HEK293T (cell line): Measurements from ENCODE around the gene MORN3.

Experiments used
- CTCF ChIA-PET: fragments of 350-600 bp; formaldehyde crosslinking; extraction: SDS; loops from one replicate; lab custom pipeline; 2021; ENCODE audit warnings: antibody characterized with exemption, inconsistent platforms; lab: Yijun Ruan, JAX
- POLR2A ChIA-PET: fragments of 350-600 bp; formaldehyde crosslinking; extraction: SDS; loops from one replicate; lab custom pipeline; 2020; ENCODE audit warnings: antibody characterized with exemption, inconsistent platforms; lab: Yijun Ruan, JAX
- DNase-seq: peaks from one replicate; pipeline ENCODE4 v3.0.0; 2012; ENCODE audit warnings: mixed read lengths; ENCODE audit errors: extremely low spot score
- ARNT ChIP-seq: fragments of 450-650 bp; IDR thresholded peaks from 2 replicates; pipeline ENCODE4 v1.6.1; 2017; ENCODE audit warnings: mild to moderate bottlenecking
- BHLHE40 ChIP-seq: fragments of 450-650 bp; IDR thresholded peaks from 2 replicates; pipeline ENCODE4 v1.6.1; 2016; ENCODE audit warnings: mild to moderate bottlenecking, moderate library complexity, borderline replicate concordance
- CTBP1 ChIP-seq: fragments of 450-650 bp; IDR thresholded peaks from 2 replicates; pipeline ENCODE4 v1.6.1; 2016; ENCODE audit warnings: borderline replicate concordance
- ELF4 ChIP-seq: fragments of 450-650 bp; IDR thresholded peaks from 2 replicates; pipeline ENCODE4 v1.6.1; 2017; ENCODE audit warnings: antibody characterized with exemption
- FOXA1 ChIP-seq: fragments of 450-650 bp; IDR thresholded peaks from 2 replicates; pipeline ENCODE4 v1.6.1; 2016; ENCODE audit warnings: mild to moderate bottlenecking
- FOXK2 ChIP-seq: fragments of 450-650 bp; IDR thresholded peaks from 2 replicates; pipeline ENCODE4 v1.6.1; 2016; ENCODE audit warnings: mild to moderate bottlenecking
- FOXM1 ChIP-seq: fragments of 450-650 bp; IDR thresholded peaks from 2 replicates; pipeline ENCODE4 v1.6.1; 2017; ENCODE audit warnings: mild to moderate bottlenecking, borderline replicate concordance
- HDGF ChIP-seq: fragments of 450-650 bp; IDR thresholded peaks from 2 replicates; pipeline ENCODE4 v1.6.1; 2017; ENCODE audit warnings: antibody characterized with exemption, borderline replicate concordance
- L3MBTL2 ChIP-seq: fragments of 450-650 bp; conservative IDR thresholded peaks from 2 replicates; pipeline ENCODE4 v1.6.1; 2016; ENCODE audit warnings: mild to moderate bottlenecking
- LEF1 ChIP-seq: fragments of 450-650 bp; IDR thresholded peaks from 2 replicates; pipeline ENCODE4 v1.6.1; 2017; ENCODE audit warnings: mild to moderate bottlenecking, borderline replicate concordance
- NFRKB ChIP-seq: fragments of 450-650 bp; IDR thresholded peaks from 2 replicates; pipeline ENCODE4 v1.6.1; 2016; ENCODE audit warnings: mild to moderate bottlenecking, moderate library complexity
- SP1 ChIP-seq: fragments of 450-650 bp; IDR thresholded peaks from 2 replicates; pipeline ENCODE4 v1.6.1; 2017
- SUZ12 ChIP-seq: fragments of 450-650 bp; IDR thresholded peaks from 2 replicates; pipeline ENCODE4 v1.6.1; 2016; ENCODE audit warnings: mild to moderate bottlenecking
- TARDBP ChIP-seq: fragments of 450-650 bp; IDR thresholded peaks from 2 replicates; pipeline ENCODE4 v1.6.1; 2016
- ZNF384 ChIP-seq: fragments of 450-650 bp; IDR thresholded peaks from 2 replicates; pipeline ENCODE4 v1.6.1; 2016
- TF ChIP-seq, protein P1 (sequence below): fragments of 450-650 bp; IDR thresholded peaks from 2 replicates; pipeline ENCODE4 v1.6.1; 2016

Gene MORN3

GRCh38 chr12:121649819-121650353 is 19.6 kb downstream of the MORN3 start:
- CTCF ChIA-PET = no interaction called here
- TF ChIP-seq SUZ12 (no peak), FOXM1 (no peak), NFRKB (no peak), FOXK2 (no peak), ELF4 (no peak), LEF1 (no peak), BHLHE40 (no peak), SP1 (no peak), ARNT (no peak), HDGF (no peak), ZNF384 (no peak), TARDBP (no peak), L3MBTL2 (no peak), FOXA1 (no peak), CTBP1 (no peak)
- TF ChIP-seq, protein P1, sequence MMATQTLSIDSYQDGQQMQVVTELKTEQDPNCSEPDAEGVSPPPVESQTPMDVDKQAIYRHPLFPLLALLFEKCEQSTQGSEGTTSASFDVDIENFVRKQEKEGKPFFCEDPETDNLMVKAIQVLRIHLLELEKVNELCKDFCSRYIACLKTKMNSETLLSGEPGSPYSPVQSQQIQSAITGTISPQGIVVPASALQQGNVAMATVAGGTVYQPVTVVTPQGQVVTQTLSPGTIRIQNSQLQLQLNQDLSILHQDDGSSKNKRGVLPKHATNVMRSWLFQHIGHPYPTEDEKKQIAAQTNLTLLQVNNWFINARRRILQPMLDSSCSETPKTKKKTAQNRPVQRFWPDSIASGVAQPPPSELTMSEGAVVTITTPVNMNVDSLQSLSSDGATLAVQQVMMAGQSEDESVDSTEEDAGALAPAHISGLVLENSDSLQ = no peak
- no peak for DNase-seq
- POLR2A ChIA-PET = no interaction called here

GRCh38 chr12:121649322-121649721 is 20.1 kb downstream of the MORN3 start:
- CTCF ChIA-PET = interaction anchor here (0.6 kb wide), 1 partner anchor 364 kb away, joined by 3 read pairs; no protein-coding TSS in a partner anchor
- no peak for DNase-seq
- POLR2A ChIA-PET = no interaction called here
- TF ChIP-seq SP1 (no peak), BHLHE40 (no peak), HDGF (no peak), ELF4 (no peak), ARNT (no peak), ZNF384 (no peak), SUZ12 (no peak)

- no peak for DNase-seq
- CTCF ChIA-PET = interaction anchor here (0.6 kb wide), 1 partner anchor 365 kb away, joined by 3 read pairs; no protein-coding TSS in a partner anchor
- TF ChIP-seq HDGF (no peak), SP1 (no peak), SUZ12 (no peak), ARNT (no peak)
- POLR2A ChIA-PET = no interaction called here
Measured at GRCh38 chr12:121648458-121649028, 20.9 kb downstream of the MORN3 start.

- no peak for TF ChIP-seq SP1
- TF ChIP-seq LEF1 = no peak
- POLR2A ChIA-PET = interaction anchor here (0.8 to 1.4 kb wide), 2 partner anchors 15 to 23 kb away, joined by 3 read pairs; partner anchors contain the start of gene ORAI1
Measured at GRCh38 chr12:121641343-121641630, 28.2 kb downstream of the MORN3 start.

DNA sequence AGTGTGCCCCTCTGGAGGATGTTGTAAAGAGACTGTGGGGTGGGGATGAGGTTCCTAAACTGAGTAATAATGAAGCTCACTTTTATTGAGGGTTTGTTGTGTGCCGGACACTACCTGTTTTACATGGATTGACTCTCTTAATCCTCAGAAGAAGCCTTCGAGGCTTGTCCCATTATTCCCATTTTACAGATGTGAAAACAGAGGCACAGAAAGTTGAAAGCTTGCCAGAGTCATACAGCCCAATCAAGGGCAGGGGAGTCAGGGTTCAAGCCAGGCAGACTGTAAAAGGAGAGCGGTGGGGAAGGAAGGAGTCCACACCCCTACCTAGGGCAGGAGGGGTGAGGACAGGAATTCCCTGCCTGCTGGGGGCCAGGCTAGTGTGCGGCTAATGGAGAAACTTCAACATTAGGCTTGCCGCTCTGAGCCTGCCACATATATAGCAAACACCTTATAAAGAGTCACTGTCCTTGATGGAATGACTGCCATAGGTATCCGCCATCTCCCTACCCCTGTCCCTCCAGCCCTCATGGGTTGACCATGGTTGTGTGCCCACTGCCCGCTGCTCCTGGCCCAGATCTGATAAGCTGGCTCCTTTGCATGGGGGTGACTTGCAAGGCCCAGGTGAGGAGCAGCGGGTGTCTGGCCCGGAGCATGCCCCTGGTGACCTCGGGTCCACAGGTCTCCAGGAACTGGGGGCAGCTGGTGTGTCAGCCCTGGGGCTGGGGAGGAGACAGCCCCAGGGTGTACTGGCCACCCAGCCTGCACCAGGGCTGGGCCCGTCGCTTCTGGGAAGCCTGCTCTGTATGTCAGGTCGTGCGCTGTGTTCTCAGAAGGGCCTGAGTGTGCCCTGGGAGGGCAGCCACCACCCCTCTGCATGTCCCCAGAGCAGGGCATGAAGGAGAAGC is 30.9 kb downstream of the MORN3 start:
- ChIA-PET POLR2A (interaction anchor here (1.3 to 1.4 kb wide), 2 partner anchors 11 to 26 kb away, joined by 4 read pairs; partner anchors contain the start of gene ORAI1), CTCF (no interaction called here)
- DNase-seq = no peak
- no peak for TF ChIP-seq HDGF
- no peak for TF ChIP-seq NFRKB
- TF ChIP-seq L3MBTL2 = no peak
- no peak for TF ChIP-seq SP1
- no peak for TF ChIP-seq ARNT
- TF ChIP-seq BHLHE40 = no peak
- TF ChIP-seq SUZ12 = no peak
- TF ChIP-seq FOXK2 = no peak

More at GRCh38 chr12:121641343-121641630, 28.2 kb downstream of the MORN3 start:
- CTCF ChIA-PET = interaction anchor here (1.0 kb wide), 1 partner anchor 10 kb away, joined by 3 read pairs; no protein-coding TSS in a partner anchor
- no peak for DNase-seq

GRCh38 chr12:121637231-121637914 is 32.1 kb downstream of the MORN3 start:
- ChIA-PET POLR2A (interaction anchor here (2.9 kb wide), 1 partner anchor 11 kb away, joined by 11 read pairs; the partner anchor contains the start of gene ORAI1), CTCF (interaction anchor here (0.6 to 2.6 kb wide), 4 partner anchors 10 to 697 kb away, joined by 3 to 8 read pairs (median 4); no protein-coding TSS in a partner anchor)
- no peak for TF ChIP-seq L3MBTL2
- TF ChIP-seq ELF4 = no peak
- TF ChIP-seq SUZ12 = no peak
- TF ChIP-seq HDGF = no peak
- no peak for TF ChIP-seq SP1
- no peak for TF ChIP-seq BHLHE40
- TF ChIP-seq TARDBP = no peak
- no peak for TF ChIP-seq ZNF384
- no peak for TF ChIP-seq CTBP1
- no peak for TF ChIP-seq LEF1
- TF ChIP-seq FOXA1 = no peak
- TF ChIP-seq FOXM1 = no peak
- TF ChIP-seq, protein P1 = no peak
- no peak for TF ChIP-seq FOXK2
- no peak for DNase-seq
